ENCODE data around the gene MYO3B.

MYO3B gene

DNA sequence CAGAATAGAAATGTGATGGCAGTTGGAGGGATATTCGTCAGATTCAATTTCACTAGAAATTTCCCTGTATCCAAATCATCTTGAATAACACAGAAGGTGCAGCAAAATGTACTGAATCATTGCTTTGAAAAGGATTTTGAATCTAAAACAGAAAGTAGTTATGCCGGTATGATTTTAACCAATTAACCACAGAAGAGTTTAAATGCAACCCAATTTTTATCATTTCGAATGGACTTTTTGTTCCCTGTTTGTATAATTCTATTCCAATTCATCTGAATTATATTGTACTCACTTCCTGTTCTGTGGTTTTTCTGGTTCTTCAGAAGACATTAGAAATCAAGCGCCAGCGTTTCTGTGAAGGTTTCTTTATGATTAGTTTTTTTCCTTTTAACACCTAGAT, 190.4 kb downstream of the MYO3B start:
- no peak overlapping the region for H3K4me3 Mint-ChIP-seq
- peaks cover 72 to 80% of the 10 kb centered on the region in 2 donors for H3K27me3 Mint-ChIP-seq
- no peak overlapping the region for H3K27ac Mint-ChIP-seq
- peaks cover 2 to 4% of the 10 kb centered on the region in 2 donors for H3K4me1 Mint-ChIP-seq (ENCODE audit: low read depth in 2 of 2)
- ATAC-seq (replicated peaks): no peak
- no peaks in the 10 kb centered on the region for H3K36me3 Mint-ChIP-seq (ENCODE audit: insufficient read depth)
- DNase-seq: no peak
- H3K9me3 Mint-ChIP-seq: no peaks in the 10 kb centered on the region

GRCh38 chr2:170369228-170369627, 191.3 kb downstream of the MYO3B start:
- H3K4me1 Mint-ChIP-seq (ENCODE audit: low read depth in 2 of 2): peaks cover 2 to 4% of the 10 kb centered on the region in 2 donors
- H3K27ac Mint-ChIP-seq: no peak overlapping the region
- H3K4me3 Mint-ChIP-seq: no peak overlapping the region
- H3K27me3 Mint-ChIP-seq: peaks cover 79 to 88% of the 10 kb centered on the region in 2 donors
- ATAC-seq (replicated peaks): no peak
- H3K36me3 Mint-ChIP-seq (ENCODE audit: insufficient read depth): no peaks in the 10 kb centered on the region
- no peak for DNase-seq
- no peaks in the 10 kb centered on the region for H3K9me3 Mint-ChIP-seq

DNA sequence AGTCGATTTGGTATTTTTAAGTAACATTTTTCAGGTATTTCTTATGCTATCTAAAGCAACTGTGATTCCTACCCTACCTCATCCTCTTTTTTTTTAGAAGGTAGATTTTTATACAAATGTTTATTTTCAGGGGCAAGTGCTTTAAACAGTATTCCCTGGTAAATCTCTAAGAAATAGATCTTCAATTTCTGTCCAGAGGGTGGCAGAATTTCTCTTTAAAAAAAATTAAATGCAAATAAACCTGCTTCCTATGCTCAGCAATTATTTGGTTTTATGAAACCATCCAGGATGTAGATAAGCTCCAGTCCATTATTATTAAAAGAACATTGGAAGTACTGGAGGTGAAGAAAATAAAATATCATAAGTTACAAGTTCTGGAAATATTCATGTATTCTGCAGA, 191.9 kb downstream of the MYO3B start:
- Mint-ChIP-seq H3K9me3 (no peaks in the 10 kb centered on the region), H3K4me3 (no peak overlapping the region), H3K36me3 (ENCODE audit: insufficient read depth) (no peaks in the 10 kb centered on the region), H3K27ac (no peak overlapping the region), H3K4me1 (ENCODE audit: low read depth in 2 of 2) (peaks cover 2 to 4% of the 10 kb centered on the region in 2 donors), H3K27me3 (peaks cover 80 to 87% of the 10 kb centered on the region in 2 donors)
- DNase-seq: no peak
- no peak for ATAC-seq (replicated peaks)

GRCh38 chr2:170371231-170371998, 193.5 kb downstream of the MYO3B start:
- Mint-ChIP-seq H3K36me3 (ENCODE audit: insufficient read depth) (no peaks in the 10 kb centered on the region), H3K4me1 (ENCODE audit: low read depth in 2 of 2) (peaks cover 2 to 4% of the 10 kb centered on the region in 2 donors), H3K9me3 (no peaks in the 10 kb centered on the region), H3K4me3 (no peak overlapping the region), H3K27me3 (peaks cover 76 to 80% of the 10 kb centered on the region in 2 donors), H3K27ac (no peak overlapping the region)
- no peak for DNase-seq
- ATAC-seq (replicated peaks): no peak

DNA sequence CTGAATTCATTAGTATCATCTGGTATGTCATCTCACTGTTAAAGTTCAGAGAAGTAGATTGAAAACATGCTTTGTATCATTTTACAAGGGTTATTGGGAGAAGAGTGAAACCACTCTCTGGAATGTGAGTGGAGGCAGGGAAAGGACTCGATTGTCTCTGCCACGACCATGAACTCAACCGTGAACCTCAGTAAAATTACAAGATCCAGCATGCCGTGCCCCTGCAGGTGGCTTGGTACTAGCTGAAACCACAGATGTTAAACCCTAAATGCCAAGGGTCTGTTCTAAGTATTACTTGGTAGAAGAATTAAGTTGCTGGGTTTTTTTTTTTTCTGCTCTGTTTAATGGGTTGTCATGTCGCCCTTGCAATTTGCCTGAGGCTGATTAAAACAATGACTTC, 197.2 kb downstream of the MYO3B start:
- H3K36me3 Mint-ChIP-seq (ENCODE audit: insufficient read depth): no peaks in the 10 kb centered on the region
- H3K4me1 Mint-ChIP-seq (ENCODE audit: low read depth in 2 of 2): no peaks in the 10 kb centered on the region
- ATAC-seq (replicated peaks) (no peak), DNase-seq (no peak)
- no peak overlapping the region for H3K27ac Mint-ChIP-seq
- H3K9me3 Mint-ChIP-seq: no peaks in the 10 kb centered on the region
- no peak overlapping the region for H3K4me3 Mint-ChIP-seq
- peaks cover 57 to 62% of the 10 kb centered on the region in 2 donors for H3K27me3 Mint-ChIP-seq

DNA sequence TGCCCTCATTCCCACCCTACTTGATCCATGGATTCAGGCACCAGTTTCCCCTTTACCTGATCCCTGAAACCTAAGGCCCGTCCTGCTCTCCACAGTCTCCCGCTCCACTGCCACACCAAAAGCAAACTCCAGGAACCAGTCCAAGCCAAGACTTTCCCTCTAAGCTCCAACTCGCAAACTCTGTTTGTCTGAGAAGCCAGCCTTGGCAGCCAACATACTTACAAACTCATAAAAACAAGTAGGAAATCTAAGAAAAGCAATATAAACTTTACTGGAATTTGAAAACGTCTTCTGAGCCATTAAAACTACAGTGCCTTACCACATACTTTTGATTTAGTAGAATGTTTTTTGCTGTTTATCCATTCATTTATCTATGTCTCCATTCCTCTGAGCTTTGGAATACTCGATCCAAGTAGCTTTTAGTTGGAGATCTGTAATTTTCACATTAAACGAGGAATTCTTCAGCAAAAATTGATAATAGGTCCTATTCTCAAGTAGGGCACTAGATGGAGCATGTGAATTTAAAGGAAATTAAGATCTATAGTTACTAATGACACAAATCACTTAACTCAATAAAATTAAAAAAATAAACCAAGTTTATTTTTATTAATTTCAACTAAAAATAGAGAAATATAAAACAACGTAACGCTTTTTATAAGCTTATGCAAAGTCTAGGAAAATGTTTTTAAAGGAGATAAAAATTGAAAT, 199.7 kb downstream of the MYO3B start:
- no peak for ATAC-seq (replicated peaks)
- Mint-ChIP-seq H3K27me3 (peaks cover 41% of the 10 kb centered on the region in 2 donors), H3K4me3 (no peak overlapping the region), H3K9me3 (no peaks in the 10 kb centered on the region), H3K27ac (no peak overlapping the region), H3K36me3 (ENCODE audit: insufficient read depth) (no peaks in the 10 kb centered on the region), H3K4me1 (ENCODE audit: low read depth in 2 of 2) (no peaks in the 10 kb centered on the region)
- no peak for DNase-seq

DNA sequence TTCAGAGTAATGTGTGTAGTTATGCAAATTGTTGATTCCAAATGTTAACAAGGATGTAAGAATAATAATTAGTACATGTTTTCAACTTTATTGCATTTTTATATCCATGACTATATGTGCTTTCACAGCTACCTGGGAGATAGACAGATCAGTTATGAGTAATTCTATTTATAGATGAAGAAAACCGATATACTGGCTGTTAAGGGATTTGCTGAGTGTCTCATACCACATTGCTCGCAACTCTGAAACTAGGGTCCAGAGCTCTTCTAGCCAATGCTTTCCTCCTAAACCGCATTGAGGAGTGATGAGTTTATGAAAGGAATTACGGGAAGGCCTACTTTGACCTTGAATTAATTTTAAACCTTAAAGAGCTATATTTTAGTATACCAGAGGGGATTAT, 202.3 kb downstream of the MYO3B start:
- H3K27ac Mint-ChIP-seq: no peak overlapping the region
- ATAC-seq (replicated peaks): no peak
- H3K4me3 Mint-ChIP-seq: no peak overlapping the region
- H3K27me3 Mint-ChIP-seq: peaks cover 22 to 28% of the 10 kb centered on the region in 2 donors
- H3K9me3 Mint-ChIP-seq: no peaks in the 10 kb centered on the region
- no peak for DNase-seq
- no peaks in the 10 kb centered on the region for H3K4me1 Mint-ChIP-seq (ENCODE audit: low read depth in 2 of 2)
- no peaks in the 10 kb centered on the region for H3K36me3 Mint-ChIP-seq (ENCODE audit: insufficient read depth)

GRCh38 chr2:170381678-170382077, 203.7 kb downstream of the MYO3B start:
- Mint-ChIP-seq H3K4me1 (ENCODE audit: low read depth in 2 of 2) (no peaks in the 10 kb centered on the region), H3K27ac (no peak overlapping the region)

GRCh38 chr2:170386554-170386953, 208.6 kb downstream of the MYO3B start:
- H3K36me3 Mint-ChIP-seq (ENCODE audit: insufficient read depth): no peaks in the 10 kb centered on the region
- no peak overlapping the region for H3K4me3 Mint-ChIP-seq
- DNase-seq: no peak
- H3K27ac Mint-ChIP-seq: no peak overlapping the region
- no peaks in the 10 kb centered on the region for H3K4me1 Mint-ChIP-seq (ENCODE audit: low read depth in 2 of 2)
- no peak for ATAC-seq (replicated peaks)
- peaks cover 27 to 41% of the 10 kb centered on the region in 2 donors for H3K27me3 Mint-ChIP-seq
- no peaks in the 10 kb centered on the region for H3K9me3 Mint-ChIP-seq

More at GRCh38 chr2:170381678-170382077, 203.7 kb downstream of the MYO3B start:
- ATAC-seq (replicated peaks): no peak
- H3K4me3 Mint-ChIP-seq: no peak overlapping the region
- no peaks in the 10 kb centered on the region for H3K36me3 Mint-ChIP-seq (ENCODE audit: insufficient read depth)
- peaks cover 29 to 30% of the 10 kb centered on the region in 2 donors for H3K27me3 Mint-ChIP-seq
- DNase-seq: no peak
- no peaks in the 10 kb centered on the region for H3K9me3 Mint-ChIP-seq

GRCh38 chr2:170391018-170391417, 213.1 kb downstream of the MYO3B start:
- no peaks in the 10 kb centered on the region for H3K4me1 Mint-ChIP-seq (ENCODE audit: low read depth in 2 of 2)
- H3K9me3 Mint-ChIP-seq: no peaks in the 10 kb centered on the region
- DNase-seq: no peak
- no peak overlapping the region for H3K27ac Mint-ChIP-seq
- no peaks in the 10 kb centered on the region for H3K36me3 Mint-ChIP-seq (ENCODE audit: insufficient read depth)
- H3K27me3 Mint-ChIP-seq: peaks cover 33 to 43% of the 10 kb centered on the region in 2 donors
- no peak for ATAC-seq (replicated peaks)
- H3K4me3 Mint-ChIP-seq: no peak overlapping the region

GRCh38 chr2:170391697-170392096, 213.8 kb downstream of the MYO3B start:
- Mint-ChIP-seq H3K27ac (no peak overlapping the region), H3K27me3 (peaks cover 32 to 40% of the 10 kb centered on the region in 2 donors), H3K36me3 (ENCODE audit: insufficient read depth) (no peaks in the 10 kb centered on the region), H3K4me3 (no peak overlapping the region), H3K9me3 (no peaks in the 10 kb centered on the region), H3K4me1 (ENCODE audit: low read depth in 2 of 2) (no peaks in the 10 kb centered on the region)
- DNase-seq (no peak), ATAC-seq (replicated peaks) (no peak)

GRCh38 chr2:170393861-170394498, 216.0 kb downstream of the MYO3B start:
- H3K9me3 Mint-ChIP-seq: no peaks in the 10 kb centered on the region
- no peak overlapping the region for H3K4me3 Mint-ChIP-seq
- ATAC-seq (replicated peaks) (no peak), DNase-seq (no peak)
- H3K36me3 Mint-ChIP-seq (ENCODE audit: insufficient read depth): no peaks in the 10 kb centered on the region
- H3K27ac Mint-ChIP-seq: no peak overlapping the region
- no peaks in the 10 kb centered on the region for H3K4me1 Mint-ChIP-seq (ENCODE audit: low read depth in 2 of 2)
- peaks cover 36% of the 10 kb centered on the region in 2 donors for H3K27me3 Mint-ChIP-seq

DNA sequence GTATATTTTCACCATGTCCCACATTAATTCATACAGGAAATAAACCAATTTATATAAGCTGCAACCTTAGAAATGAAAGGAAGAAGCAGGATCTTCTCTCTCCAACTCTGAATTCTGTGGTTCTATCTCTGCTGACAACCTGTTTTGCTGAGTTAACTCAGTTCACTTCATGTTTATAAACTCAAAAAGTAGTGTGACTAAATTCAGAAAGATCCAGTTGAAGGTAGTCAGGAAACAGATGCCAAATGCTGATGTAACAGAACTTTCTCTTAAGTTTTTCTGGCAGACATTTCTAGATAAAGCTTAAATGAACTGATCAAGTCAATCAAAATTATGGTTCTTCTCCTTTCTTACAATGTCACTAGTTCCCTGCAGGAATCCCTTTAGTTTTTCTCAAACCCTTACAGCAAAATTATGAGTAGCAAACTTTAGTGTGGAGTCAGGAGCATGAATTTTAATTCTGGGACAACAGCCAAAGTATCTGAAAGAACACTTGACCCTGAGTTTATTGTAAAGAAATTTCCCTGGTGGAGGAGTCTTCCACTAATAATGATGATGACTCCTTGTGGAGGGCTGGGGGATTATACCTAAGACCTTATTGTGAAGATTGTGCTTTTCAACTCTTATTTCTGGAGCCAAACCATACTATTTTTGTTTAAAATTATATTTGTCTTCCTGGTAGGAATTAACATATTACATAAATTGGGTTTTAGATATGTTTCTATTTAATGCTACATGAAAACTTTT, 216.9 kb downstream of the MYO3B start:
- Mint-ChIP-seq H3K4me1 (ENCODE audit: low read depth in 2 of 2) (no peaks in the 10 kb centered on the region), H3K36me3 (ENCODE audit: insufficient read depth) (no peaks in the 10 kb centered on the region), H3K4me3 (no peak overlapping the region), H3K9me3 (no peaks in the 10 kb centered on the region), H3K27me3 (peaks cover 29 to 39% of the 10 kb centered on the region in 2 donors), H3K27ac (no peak overlapping the region)
- DNase-seq (no peak), ATAC-seq (replicated peaks) (no peak)

All from effector memory CD8-positive, alpha-beta T cell (primary cell).